ENCODE measurements around the gene ZNF136.

The ZNF136 gene

DNA sequence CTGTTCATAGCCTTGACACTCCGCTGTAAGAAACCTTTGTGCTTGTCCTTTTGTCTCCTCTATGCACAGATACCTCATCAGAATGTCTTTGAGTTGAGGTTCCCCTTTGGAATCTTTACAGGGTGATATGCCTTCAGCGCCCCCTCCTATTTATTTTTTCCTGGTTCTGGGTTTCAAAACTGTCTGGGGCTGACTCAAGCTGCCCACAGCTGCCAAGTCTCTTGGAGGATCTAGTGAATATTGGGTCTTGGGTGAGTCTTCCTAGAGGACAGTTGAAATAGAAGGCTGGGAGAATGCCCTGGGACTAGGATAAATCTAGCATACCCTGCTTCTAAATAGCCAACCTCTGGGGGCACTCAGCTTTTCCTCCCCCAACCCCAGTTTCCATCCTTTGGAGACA lies 930 bp downstream of the ZNF136 start:
- Histone ChIP-seq H2AFZ (ENCODE audit: low read depth, low read length) (no peak overlapping the region), H3K4me1 (ENCODE audit: low read length) (peaks cover 6% of the 10 kb centered on the region), H3K4me3 (ENCODE audit: low read length) (peak overlapping the region; percentile 78), H3K4me2 (ENCODE audit: low read length) (peak overlapping the region; percentile 96), H3K9me3 (ENCODE audit: insufficient read depth, low read length) (no peaks in the 10 kb centered on the region), H3K27me3 (ENCODE audit: low read depth, low read length) (no peaks in the 10 kb centered on the region), H4K20me1 (ENCODE audit: insufficient read depth, low read length) (peaks cover 18% of the 10 kb centered on the region), H3K9ac (ENCODE audit: low read length) (peak overlapping the region; percentile 78), H3K79me2 (ENCODE audit: low read length) (peaks cover 58% of the 10 kb centered on the region), H3K27ac (ENCODE audit: low read length) (no peak overlapping the region), H3K36me3 (replicated peaks; ENCODE audit: low read depth, low read length) (peaks cover 22% of the 10 kb centered on the region)
- TF ChIP-seq, protein P1, sequence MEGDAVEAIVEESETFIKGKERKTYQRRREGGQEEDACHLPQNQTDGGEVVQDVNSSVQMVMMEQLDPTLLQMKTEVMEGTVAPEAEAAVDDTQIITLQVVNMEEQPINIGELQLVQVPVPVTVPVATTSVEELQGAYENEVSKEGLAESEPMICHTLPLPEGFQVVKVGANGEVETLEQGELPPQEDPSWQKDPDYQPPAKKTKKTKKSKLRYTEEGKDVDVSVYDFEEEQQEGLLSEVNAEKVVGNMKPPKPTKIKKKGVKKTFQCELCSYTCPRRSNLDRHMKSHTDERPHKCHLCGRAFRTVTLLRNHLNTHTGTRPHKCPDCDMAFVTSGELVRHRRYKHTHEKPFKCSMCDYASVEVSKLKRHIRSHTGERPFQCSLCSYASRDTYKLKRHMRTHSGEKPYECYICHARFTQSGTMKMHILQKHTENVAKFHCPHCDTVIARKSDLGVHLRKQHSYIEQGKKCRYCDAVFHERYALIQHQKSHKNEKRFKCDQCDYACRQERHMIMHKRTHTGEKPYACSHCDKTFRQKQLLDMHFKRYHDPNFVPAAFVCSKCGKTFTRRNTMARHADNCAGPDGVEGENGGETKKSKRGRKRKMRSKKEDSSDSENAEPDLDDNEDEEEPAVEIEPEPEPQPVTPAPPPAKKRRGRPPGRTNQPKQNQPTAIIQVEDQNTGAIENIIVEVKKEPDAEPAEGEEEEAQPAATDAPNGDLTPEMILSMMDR (IDR thresholded peaks at IDR 0.05; ENCODE audit: low read depth, low read length) = no peak
- TF ChIP-seq EZH2phosphoT487 (IDR thresholded peaks at IDR 0.05; ENCODE audit: low read depth) = no peak

DNA sequence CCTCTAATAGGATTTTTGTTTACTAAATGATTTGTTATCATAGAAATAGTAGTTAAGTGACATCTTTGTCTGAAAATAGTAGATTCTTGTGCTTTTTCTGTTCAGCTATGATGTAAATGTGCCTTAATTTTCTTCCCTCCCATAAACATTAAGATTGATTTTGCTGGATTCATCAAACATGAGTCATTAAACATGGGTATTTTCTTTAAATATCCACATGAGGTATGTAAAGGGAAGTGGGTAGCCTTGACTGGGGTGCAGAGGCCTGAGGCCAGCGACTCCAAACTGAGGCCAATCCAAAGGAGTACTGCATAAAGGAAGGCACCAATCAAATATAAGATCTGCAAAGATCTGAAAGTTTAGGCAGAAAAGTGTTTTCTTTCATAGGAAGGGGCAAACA lies 3.7 kb downstream of the ZNF136 start:
- TF ChIP-seq EZH2phosphoT487 (IDR thresholded peaks at IDR 0.05; ENCODE audit: low read depth) = no peak
- TF ChIP-seq, protein P1 (IDR thresholded peaks at IDR 0.05; ENCODE audit: low read depth, low read length) = no peak
- Histone ChIP-seq H4K20me1 (ENCODE audit: insufficient read depth, low read length) (peaks cover 22% of the 10 kb centered on the region), H2AFZ (ENCODE audit: low read depth, low read length) (no peak overlapping the region), H3K4me3 (ENCODE audit: low read length) (no peak overlapping the region), H3K36me3 (replicated peaks; ENCODE audit: low read depth, low read length) (peaks cover 39% of the 10 kb centered on the region), H3K27ac (ENCODE audit: low read length) (no peak overlapping the region), H3K4me1 (ENCODE audit: low read length) (peaks cover 6% of the 10 kb centered on the region), H3K79me2 (ENCODE audit: low read length) (peaks cover 77% of the 10 kb centered on the region), H3K27me3 (ENCODE audit: low read depth, low read length) (no peaks in the 10 kb centered on the region), H3K9me3 (ENCODE audit: insufficient read depth, low read length) (no peaks in the 10 kb centered on the region), H3K4me2 (ENCODE audit: low read length) (no peak overlapping the region), H3K9ac (ENCODE audit: low read length) (no peak overlapping the region)

DNA sequence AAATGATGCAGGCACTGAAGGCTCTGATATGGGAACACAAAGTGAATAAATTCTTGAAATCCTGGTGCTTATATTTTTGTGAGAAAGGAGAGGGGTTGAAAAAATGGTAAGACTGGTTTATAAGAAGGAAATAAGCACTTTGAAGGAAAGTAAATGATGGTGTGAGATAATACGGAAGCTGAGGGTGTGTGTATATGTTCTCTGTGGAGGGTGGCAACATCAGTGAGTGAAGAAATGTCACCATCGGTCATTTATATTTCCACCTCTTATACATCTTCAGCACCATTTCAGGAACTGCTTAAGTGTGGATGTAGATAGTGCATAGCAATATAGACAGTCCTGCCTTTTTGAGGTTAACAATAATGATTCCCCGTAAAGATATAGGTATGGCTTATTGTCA lies 17.5 kb downstream of the ZNF136 start:
- H3K9me3 ChIP-seq (ENCODE audit: insufficient read depth, low read length) = peaks cover 37% of the 10 kb centered on the region
- peaks cover 80% of the 10 kb centered on the region for H3K36me3 ChIP-seq (replicated peaks; ENCODE audit: low read depth, low read length)
- no peak for TF ChIP-seq EZH2phosphoT487 (IDR thresholded peaks at IDR 0.05; ENCODE audit: low read depth)
- TF ChIP-seq, protein P1 (IDR thresholded peaks at IDR 0.05; ENCODE audit: low read depth, low read length) = no peak

DNA sequence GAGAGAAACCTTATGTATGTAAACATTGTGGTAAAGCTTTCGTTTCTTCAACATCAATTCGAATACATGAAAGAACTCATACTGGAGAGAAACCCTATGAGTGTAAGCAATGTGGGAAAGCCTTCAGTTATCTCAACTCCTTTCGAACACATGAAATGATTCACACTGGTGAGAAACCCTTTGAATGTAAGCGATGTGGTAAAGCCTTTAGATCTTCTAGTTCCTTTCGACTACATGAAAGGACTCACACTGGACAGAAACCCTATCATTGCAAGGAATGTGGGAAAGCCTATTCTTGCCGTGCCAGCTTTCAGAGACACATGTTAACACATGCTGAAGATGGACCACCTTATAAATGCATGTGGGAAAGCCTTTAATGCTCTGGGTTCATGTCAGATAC lies 24.7 kb downstream of the ZNF136 start:
- no peaks in the 10 kb centered on the region for H3K4me1 ChIP-seq (ENCODE audit: low read length)
- no peaks in the 10 kb centered on the region for H4K20me1 ChIP-seq (ENCODE audit: insufficient read depth, low read length)
- no peak overlapping the region for H2AFZ ChIP-seq (ENCODE audit: low read depth, low read length)
- TF ChIP-seq, protein P1 (IDR thresholded peaks at IDR 0.05; ENCODE audit: low read depth, low read length) = no peak
- no peak for TF ChIP-seq EZH2phosphoT487 (IDR thresholded peaks at IDR 0.05; ENCODE audit: low read depth)
- no peak overlapping the region for H3K9ac ChIP-seq (ENCODE audit: low read length)
- H3K79me2 ChIP-seq (ENCODE audit: low read length) = peaks cover 25% of the 10 kb centered on the region
- no peak overlapping the region for H3K4me2 ChIP-seq (ENCODE audit: low read length)
- H3K27ac ChIP-seq (ENCODE audit: low read length) = no peak overlapping the region
- H3K9me3 ChIP-seq (ENCODE audit: insufficient read depth, low read length) = peaks cover 65% of the 10 kb centered on the region
- no peak overlapping the region for H3K4me3 ChIP-seq (ENCODE audit: low read length)
- peaks cover 90% of the 10 kb centered on the region for H3K36me3 ChIP-seq (replicated peaks; ENCODE audit: low read depth, low read length)
- no peaks in the 10 kb centered on the region for H3K27me3 ChIP-seq (ENCODE audit: low read depth, low read length)

More for the DNA sequence above, 17.5 kb downstream of the ZNF136 start:
- Histone ChIP-seq H3K27ac (ENCODE audit: low read length) (no peak overlapping the region), H3K27me3 (ENCODE audit: low read depth, low read length) (no peaks in the 10 kb centered on the region), H4K20me1 (ENCODE audit: insufficient read depth, low read length) (0 out of 2 replicates have a peak, but pooled peaks cover 5% of the 10 kb centered on the region), H3K79me2 (ENCODE audit: low read length) (peaks cover 95% of the 10 kb centered on the region), H3K4me3 (ENCODE audit: low read length) (no peak overlapping the region), H2AFZ (ENCODE audit: low read depth, low read length) (no peak overlapping the region), H3K9ac (ENCODE audit: low read length) (no peak overlapping the region), H3K4me1 (ENCODE audit: low read length) (no peaks in the 10 kb centered on the region), H3K4me2 (ENCODE audit: low read length) (no peak overlapping the region)

Measured in OCI-LY3 (cell line).